Measurements from ENCODE around the gene ABCD4.
"Not testable (repeated sequence)": the region's sequence is repeated elsewhere in the genome, so short reads cannot be mapped to it uniquely, and the experiment has no call there.

The ABCD4 gene

DNA sequence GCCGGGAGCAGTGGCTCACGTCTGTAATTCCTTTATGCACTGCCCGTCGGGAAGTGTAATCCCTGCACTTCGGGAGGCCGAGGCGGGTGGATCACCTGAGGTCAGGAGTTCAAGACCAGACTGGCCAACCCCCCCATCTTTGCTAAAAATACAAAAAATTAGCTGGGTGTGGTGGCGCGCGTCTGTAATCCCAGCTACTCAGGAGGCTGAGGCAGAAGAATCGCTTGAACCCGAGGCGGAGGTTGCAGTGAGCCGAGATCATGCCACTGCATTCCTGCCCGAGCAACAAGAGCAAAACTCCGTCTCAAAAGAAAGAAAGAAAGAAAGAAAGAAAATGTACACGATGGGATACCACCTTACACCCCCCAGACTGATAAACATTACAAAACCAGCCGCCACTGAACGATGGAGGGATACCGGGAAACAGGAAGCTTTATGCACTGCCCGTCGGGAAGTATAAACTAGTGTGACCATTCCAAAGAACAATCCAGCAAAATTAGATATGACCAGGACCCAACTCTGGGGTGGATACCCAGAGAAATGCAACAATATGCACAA lies 1.1 kb downstream of the ABCD4 start:
- no peak for DNase-seq

DNA sequence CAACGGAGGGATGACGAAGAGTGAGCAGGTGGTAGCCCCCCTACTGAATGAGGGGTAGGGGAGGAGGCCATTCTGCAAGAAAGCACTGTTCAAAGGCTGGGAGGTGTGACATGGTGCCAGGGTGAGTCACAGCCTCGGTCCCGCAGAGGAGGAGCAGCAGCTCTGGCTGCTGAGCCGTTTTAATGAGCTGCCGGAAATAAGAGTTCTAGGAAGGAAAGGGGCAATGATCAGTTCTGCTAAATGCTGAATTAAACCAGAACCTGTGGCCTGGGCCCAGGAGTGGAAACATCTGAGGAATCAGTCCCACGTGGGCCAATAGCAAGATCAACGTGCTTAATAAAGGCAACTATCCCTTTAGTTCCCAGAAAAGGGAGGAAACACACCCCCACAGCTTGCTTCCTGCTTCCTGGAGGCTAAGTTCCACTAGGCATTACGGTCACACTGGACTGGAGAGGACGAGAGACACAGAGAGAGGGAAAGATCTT lies 3.6 kb downstream of the ABCD4 start:
- DNase-seq = no peak

DNA sequence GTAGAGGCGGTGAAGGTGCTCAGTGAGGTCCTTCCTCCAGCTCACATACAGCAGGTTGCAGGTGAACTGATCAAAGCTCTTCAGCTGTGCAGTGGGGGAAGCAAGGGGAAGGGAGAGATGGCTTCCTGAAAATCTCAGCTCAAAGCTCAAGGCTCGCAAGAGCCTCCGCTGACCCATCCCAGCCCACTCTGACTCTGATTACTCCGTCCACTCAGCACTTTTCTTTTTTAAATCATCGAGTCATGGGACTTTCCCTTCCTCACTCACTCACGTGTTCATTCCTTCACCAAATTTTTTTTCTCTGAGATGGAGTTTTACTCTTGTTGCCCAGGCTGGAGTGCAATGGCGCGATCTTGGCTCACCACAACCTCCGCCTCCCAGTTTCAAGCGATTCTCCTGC lies 4.7 kb downstream of the ABCD4 start:
- no peak for DNase-seq

DNA sequence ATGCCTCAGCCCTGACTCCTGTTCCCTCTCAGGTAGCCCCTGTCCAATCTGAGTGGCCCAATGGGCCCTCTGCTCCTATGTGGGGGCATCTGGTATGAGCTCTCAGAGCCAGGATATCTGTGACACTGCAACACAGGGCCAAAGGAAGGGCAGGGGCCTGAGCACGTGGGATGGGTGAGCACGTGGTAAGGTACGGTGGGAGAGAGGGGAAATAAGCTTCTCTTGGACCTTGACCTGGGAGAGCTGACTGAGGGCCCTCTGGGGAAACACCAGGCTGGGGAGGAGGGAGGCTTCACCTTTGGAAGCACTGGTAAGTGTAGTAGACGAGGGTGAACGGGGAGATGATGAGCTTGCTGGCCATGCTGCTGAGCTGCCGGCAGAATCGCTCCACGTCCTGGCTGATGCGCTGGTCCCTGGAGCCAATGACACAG lies 6.7 kb downstream of the ABCD4 start:
- no peak for DNase-seq

DNA sequence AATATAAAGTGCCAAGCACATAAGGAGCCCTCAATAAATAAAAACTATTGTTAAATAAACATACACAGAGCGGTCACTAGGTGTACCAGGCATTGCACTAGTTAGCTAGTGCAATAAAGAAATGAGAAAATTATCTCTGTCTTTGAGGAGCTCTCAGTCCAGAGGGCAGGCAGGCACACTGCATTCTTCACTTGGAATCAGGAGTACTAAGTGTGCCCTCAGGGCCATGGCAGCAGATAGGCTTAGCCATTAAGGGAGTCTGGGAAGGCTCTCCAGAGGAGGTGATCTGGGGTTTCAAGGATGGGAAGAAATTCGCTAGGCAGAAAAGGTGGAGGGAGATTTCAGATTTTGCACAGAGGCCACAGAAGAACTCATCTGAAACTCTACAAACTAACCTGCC lies 9.1 kb downstream of the ABCD4 start:
- DNase-seq = no peak

DNA sequence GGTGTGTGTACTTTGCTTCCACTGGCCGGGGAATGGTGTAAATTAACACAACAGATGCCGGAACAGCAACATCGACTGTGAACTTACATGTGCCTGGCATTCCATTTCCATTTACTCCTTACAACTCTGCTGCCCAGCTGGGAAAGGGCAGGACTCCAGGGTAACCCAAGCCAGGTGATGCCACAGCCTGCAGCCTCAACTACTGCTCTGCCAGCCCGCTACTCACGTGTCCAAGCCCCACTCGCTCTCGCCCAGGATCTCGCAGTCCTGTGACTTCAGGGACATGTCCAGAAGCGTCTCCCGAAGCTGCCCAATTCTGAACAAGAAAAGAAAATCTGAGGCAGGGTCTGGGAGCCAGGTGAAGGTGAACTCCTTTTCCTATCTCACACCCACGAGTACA lies 10.7 kb downstream of the ABCD4 start:
- DNase-seq = no peak

DNA sequence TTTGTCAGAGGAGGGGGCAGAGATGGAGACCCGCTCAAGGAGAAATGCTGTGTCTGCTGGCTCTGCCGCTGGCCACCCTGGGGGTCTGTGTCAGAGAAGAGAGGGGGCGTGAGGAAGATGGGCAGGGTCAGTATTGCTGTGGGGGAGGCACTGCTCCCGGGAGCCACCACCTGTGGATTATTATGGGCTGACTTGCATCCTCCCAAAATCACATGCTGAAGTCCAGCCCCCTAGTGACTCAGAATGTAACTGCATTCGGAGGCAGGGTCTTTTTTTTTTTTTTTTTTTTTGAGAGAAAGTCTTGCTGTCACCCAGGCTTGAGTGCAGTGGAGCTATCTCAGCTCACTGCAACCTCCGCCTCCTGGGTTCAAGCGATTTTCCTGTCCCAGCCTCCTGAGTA lies 12.3 kb downstream of the ABCD4 start:
- DNase-seq = no peak

DNA sequence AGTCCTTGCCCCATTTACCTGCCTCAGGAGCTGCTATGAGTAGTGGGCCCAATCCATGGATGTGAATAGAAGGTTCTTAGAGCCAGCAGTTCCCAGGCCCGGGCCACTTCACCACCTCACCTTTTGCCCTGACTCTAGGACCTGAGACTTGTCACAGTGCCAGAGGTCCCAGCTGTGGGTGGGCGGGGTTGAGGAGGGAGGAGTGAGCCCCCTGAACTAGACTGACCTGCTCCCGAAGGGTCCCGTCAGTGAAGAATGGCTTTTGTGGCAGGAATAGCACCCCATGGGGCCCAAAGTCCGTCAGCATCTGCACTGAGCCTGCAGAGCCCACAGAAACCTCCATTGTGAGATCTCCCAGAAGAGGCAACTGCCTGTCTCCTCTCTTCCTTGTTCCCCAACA lies 12.9 kb downstream of the ABCD4 start:
- DNase-seq = no peak

DNA sequence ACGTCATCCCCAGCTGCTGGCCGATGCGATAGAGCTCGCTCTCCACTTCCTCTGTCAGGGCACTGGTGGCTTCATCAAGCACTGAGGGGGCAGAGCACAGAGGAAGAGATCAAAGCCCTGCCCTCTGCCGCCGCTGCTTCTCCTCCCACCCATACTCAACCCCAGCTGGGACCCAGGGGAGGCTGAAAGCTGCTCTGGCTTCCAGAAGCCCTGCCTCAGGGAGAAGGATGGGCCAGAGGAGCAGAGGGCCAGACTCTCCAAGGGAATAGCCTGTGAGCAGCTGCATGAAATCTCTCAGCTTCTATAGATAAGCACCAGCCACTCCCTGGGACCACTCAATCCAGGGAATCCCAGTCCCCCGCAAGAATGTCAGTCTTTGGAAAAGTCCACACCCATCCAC lies 16.0 kb downstream of the ABCD4 start:
- DNase-seq = no peak

DNA sequence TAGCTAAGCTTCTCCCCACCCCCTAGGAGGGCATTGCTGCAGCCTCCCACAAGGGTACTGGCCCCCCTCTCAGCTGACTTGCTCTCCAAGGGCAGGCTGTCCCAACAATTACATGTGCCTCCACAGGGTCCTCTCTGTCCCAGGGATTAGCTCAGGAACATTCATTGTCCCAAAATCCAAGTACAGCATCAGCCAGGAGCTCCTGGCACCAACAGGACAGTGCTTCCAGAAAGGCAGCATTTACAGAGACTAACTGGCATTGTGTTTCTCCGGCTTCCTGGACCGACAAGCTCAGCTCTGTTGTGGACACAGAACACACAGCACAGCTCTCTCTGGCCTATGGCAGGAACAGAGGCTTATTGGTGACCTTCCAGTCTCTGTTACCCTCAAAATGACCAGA lies 21.7 kb downstream of the ABCD4 start:
- no peak for DNase-seq

DNA sequence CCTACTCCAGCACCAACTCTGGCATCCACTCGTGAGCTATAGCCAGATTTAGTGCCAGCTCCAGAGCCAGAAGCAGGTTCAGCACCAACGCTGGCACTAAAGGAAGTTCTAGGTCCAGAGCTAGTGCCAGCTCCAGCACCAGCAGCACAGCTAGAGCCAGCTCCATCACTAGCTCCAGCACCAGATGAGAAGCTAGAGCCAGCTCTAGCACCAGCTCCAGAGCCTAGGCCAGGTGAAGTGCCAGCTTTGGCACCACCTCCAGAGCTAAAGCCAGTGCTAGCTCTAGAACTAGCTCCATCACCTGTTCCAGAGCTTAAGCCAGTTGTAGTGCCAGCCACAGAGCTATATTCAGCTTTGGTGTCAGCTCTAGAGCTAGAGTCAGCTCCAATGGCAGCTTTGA lies 24.7 kb downstream of the ABCD4 start:
- DNase-seq = no peak

DNA sequence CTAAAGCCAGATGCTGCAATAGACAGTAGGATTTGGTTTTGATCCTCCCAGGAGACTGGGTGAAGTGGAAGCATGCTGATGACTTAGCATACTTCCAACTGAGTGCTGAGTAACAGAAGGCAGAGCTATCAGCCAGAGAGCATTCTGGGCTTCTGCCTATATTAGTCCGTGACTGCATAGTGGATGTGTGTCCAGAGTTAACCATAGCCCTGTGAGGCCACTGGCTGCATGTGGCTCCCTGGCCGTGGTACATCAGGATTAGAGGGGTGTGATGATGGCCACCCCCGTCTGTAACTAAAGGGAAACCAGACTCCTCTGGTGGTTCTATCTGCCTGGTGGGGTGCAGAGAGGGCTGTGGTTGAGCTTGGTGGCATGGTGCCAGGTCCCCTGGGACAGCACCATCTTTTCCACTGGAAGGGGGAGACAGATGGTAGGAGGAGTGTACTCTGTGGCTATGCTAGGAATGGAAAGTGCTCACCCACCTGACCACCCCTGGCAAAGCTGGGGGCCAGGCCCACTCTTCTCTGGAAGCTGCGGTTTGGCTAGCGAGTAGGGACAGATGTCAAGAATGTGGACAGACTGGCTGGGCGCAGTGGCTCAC lies 27.4 kb downstream of the ABCD4 start:
- no peak for DNase-seq

DNA sequence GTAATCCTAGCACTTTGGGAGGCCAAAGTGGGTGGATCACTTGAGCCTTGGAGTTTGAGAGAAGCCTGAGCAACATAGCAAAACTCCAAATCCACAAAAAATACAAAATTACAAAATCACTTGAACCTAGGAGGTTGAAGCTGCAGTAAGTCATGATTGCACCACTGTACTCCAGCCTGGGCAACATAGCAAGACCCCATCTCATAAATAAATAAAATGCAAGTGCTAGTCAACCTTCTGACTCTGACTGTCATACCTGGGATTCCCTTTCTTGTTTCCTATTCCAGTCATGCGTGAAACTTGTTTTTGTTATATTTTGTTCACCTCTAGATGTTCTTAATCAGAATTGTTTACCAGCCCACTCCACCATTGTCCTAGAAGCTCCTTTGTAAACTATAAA lies 31.4 kb downstream of the ABCD4 start:
- DNase-seq = no peak

DNA sequence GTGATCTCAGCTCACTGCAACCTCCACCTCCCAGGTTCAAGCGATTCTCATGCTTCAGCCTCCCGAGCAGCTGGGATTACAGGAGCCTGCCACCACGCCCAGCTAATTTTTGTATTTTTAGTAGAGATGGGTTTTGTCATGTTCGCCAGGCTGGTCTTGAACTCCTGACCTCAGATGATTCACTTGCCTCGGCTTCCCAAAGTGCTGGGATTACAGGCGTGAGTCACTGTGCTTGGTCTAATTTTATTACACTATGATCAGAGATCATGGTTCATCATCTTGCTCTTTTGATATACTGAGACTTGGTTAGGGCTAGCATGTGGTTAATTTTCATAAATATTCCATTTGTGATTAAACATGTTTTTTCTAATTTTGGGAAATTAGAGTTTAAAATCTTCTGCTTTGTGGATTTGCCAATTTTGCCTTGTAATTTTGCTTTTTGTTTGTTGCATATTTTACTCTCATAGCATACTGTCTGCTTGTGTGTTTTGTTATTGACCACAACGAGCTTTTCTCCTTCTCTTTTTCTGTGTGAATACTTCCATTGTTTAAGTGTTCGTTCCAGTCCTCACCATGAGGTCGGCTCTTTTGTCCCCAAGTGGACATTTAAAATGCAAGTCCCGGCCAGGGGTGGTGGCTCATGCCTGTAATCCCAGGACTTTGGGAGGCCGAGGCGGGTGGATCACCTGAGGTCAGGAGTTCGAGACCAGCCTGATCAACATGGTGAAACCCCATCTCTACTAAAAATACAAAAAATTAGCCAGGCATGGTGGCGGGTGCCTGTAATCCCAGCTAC lies 32.2 kb downstream of the ABCD4 start:
- DNase-seq = not testable (repeated sequence)

DNA sequence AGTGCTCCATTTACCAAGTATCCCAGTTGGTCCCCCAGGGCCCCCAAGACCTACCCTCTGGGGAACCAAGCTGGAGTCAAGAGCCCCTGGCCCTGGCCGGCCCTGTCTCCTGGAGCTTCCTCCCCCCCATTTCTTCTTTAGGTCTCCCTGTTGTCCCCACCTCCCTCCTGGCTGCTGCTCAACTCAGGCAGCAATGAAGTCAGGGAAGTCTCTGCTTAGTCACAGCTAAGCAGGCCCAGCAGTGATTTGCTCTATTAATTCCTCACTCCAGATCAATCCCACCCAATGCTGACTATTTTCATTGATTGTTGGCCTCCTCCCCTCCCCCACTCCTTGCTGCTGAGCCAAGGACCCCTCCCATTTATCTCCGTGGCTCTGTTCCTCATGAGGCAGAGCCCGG lies 35.1 kb downstream of the ABCD4 start:
- no peak for DNase-seq

DNA sequence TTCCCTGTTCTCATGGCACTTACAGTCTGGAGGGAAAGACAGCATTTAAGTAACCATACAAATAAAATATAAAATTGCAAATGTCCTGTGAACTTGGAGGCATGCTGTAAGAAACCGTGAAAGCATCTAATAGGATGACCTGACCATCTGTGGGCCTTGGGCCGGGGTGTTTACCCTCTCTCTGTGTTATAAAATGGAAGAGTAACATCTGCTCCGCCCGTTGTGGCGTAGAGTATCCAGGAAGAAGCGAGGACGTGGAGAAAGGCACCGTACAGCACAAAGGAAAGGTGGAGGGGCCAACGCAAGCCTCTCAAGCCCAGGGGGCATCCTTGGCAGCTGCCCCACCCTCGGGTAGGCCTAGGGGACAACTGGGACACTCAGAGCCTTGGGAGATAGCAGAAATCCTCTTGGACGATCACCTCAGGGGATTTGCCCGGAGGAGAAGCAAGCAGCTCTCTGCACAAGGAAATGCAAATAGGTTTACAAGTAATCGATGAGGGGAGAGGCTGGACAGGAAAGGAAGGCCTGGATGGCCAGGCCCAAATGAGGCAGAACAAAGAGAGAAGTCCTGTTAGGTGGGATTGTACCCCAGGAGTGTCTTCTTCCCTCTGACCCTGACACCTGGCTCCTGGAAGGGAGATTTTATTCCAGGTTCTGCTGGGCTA lies 37.3 kb downstream of the ABCD4 start:
- no peak for DNase-seq

DNA sequence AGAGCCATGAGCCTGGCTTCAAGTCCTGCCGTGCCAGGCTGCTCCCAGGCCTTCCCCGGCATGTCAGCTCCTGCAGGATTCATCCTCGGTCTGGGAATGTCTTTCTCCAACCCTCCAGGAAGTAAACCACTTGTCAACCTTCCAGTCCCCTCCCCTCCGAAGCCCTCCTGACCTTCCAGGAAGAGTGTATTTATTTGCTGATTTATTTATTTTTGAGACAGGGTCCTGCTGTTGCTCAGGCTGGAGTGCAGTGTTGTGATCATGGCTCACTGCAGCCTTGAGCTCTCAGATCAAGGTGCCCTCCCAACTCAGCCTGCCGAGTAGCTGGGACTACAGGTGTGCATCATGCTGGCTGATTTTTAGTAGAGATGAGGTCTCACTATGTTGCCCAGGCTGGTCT lies 38.8 kb downstream of the ABCD4 start:
- DNase-seq = no peak

DNA sequence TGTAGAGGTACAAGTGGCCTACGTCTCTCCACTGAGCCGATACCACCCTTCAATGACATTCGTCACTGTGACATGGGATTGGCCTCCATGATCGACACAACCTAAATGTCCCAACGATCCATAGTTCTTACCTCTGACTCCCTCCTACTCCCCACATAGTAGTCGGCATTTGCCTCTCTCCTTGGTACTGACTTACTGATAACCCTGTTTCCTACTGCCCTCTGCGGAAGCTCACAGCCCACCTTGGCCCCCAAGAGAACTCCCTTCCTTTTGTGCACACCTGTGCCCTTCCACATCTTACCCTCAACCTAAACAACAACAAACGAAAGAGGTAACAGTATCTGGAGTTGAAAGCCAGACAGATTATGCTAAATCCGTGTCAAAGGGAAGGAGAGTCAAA lies 39.6 kb downstream of the ABCD4 start:
- no peak for DNase-seq

DNA sequence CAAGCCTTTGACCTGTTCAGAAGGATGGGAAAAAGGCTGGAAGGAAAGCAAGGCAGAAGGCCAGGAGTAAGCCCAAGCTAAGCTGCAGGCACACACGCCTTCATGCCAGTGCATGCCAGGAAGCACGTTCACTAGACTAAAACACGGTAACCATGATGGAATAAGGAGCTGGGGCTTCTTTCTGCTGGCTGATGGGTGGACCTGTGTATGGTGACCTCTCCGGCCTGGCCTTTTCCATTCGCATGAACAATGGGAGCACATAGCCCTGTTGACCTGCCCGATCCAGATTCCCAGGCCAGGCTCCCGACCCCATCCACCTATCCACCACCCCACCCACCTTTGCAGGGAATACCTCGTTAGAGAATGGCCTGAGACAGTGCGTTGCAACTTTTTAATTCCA lies 40.7 kb downstream of the ABCD4 start:
- no peak for DNase-seq

DNA sequence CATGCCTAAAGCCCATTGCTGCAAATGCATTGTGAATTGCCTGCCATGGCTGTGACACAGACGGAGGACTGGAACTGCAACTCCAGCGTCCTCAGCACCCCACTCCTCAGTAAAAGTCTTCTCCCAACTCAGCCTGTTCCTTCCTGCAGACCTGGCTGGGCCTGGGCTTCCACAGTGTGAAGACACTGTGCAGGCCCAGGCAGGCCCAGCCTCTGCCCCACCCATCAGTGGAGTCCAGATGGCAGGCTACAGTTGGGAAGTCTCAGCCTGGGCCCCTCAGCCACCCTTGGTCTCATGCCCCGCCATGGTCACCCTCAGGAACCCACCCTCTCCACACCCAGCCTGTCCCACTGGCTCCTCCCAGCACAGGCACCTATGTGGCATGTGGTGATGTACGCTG lies 41.4 kb downstream of the ABCD4 start:
- DNase-seq = no peak

DNA sequence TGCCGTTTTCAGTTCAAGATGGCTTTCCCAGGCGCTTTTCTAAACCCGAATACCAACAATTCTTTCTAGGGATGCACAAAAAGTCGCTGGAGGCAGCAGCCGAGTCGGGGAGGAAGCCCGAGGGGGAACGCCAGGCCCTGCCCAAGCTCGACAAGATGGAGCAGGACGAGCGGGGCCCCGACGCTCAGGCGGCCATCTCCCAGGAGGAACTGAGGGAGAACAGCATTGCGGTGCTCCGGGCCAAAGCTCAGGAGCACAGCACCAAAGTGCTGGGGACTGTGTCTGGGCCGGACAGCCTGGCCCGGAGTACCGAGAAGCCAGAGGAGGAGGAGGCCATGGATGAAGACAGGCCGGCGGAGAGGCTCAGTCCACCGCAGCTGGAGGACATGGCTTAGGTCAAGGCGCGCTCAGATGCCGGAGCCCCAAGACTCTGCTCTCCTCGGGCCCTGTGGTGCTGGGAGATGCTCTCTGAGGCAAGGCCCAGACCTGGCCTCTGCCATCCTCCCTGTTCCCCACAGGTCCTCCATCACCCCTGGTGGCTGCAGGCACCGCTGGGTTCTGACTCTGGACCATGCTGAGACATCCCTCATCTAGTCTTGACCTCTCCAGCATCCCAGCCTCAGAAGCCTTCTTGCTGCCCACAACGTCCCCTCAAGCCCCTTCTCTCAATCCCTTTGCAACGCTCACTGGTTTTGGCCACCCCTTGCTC lies 42.1 kb downstream of the ABCD4 start:
- DNase-seq = no peak

DNA sequence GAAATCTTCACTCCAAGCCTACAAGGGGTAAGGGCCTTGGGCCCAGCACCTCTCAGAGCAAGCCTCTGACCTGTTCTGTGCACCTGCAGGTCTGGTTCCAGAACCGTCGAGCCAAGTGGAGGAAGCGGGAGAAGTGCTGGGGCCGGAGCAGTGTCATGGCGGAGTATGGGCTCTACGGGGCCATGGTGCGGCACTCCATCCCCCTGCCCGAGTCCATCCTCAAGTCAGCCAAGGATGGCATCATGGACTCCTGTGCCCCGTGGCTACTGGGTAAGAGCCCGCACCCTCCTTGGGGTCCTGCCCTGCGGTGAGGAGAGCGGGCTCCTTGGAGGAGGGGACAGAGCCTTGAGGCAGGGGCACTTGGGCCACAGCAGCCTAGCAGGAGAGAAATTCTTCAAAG lies 43.2 kb downstream of the ABCD4 start:
- no peak for DNase-seq

DNA sequence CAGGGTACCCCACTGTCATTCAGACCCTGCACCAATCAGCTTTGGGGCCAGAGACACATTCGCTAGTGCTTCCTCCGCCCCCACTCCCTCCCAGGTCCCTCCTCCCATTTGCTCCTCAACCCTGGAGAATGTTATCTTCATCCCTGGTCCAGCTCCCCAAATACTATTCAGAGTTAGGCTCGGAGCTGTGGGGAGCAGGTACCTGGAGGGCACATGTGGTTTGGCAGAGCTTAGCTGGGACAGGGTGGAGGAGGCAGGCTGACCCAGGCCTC lies 44.0 kb downstream of the ABCD4 start:
- no peak for DNase-seq
